Mesothelial cell of epicardium (in vitro differentiated cells): ENCODE data around the gene ABR. TPM values are rescaled to one million over a fixed set of nuclear protein-coding genes. Genes with fewer than 3 reads are reported as not detected.
"Not testable (repeated sequence)": the region's sequence is repeated elsewhere in the genome, so short reads cannot be mapped to it uniquely, and the experiment has no call there.

ENCODE experiments used
- DNase-seq, 2 experiments: peaks; one replicate each; pipeline ENCODE4 v3.0.0; 2021; ENCODE audit warnings: low spot score in 2 of 2; ENCODE audit not compliant: unreplicated experiment in 2 of 2
- H3K27ac Mint-ChIP-seq: 2 replicates; pipeline ENCODE4 v1.8.0; 2021; ENCODE audit warnings: mixed read lengths
- H3K27me3 Mint-ChIP-seq: 2 replicates; pipeline ENCODE4 v1.8.0; 2021; ENCODE audit warnings: low read depth, mixed read lengths
- H3K36me3 Mint-ChIP-seq: 2 replicates; pipeline ENCODE4 v1.8.0; 2021; ENCODE audit warnings: mixed read lengths
- H3K4me1 Mint-ChIP-seq: 2 replicates; pipeline ENCODE4 v1.8.0; 2021; ENCODE audit warnings: mixed read lengths
- H3K4me3 Mint-ChIP-seq: 2 replicates; pipeline ENCODE4 v1.8.0; 2021; ENCODE audit warnings: mild to moderate bottlenecking, moderate library complexity, mixed read lengths
- H3K9me3 Mint-ChIP-seq: 2 replicates; pipeline ENCODE4 v1.8.0; 2021; ENCODE audit warnings: mixed read lengths
- CTCF ChIP-seq: fragments of 200-600 bp; sonication (generic); IDR thresholded peaks from one replicate; pipeline ENCODE4 v1.5.0; 2021; ENCODE audit warnings: antibody characterized with exemption; ENCODE audit not compliant: unreplicated experiment
- total RNA-seq: library from RNA; stranded (reverse); gene quantifications from 3 replicates; pipeline ENCODE4 v1.2.1, GENCODE V29; 2021

Gene ABR
- total RNA-seq, 1 donor from 2014 or later: 70.1 TPM

- no peak overlapping the region for H3K4me3 Mint-ChIP-seq
- TF ChIP-seq CTCF: no peak
- no peaks in the 10 kb centered on the region for H3K9me3 Mint-ChIP-seq
- no peak overlapping the region for H3K27ac Mint-ChIP-seq
- H3K4me1 Mint-ChIP-seq: peaks cover 3% of the 10 kb centered on the region
- DNase-seq: no peak
- no peaks in the 10 kb centered on the region for H3K27me3 Mint-ChIP-seq
- H3K36me3 Mint-ChIP-seq: peaks cover 2% of the 10 kb centered on the region
Measured at GRCh38 chr17:1077581-1077985, 102.2 kb downstream of the ABR start.

GRCh38 chr17:1076982-1077302 lies 102.8 kb downstream of the ABR start:
- Mint-ChIP-seq H3K27me3 (no peaks in the 10 kb centered on the region), H3K4me3 (no peak overlapping the region), H3K36me3 (peaks cover 4% of the 10 kb centered on the region), H3K4me1 (peaks cover 3% of the 10 kb centered on the region), H3K9me3 (no peaks in the 10 kb centered on the region), H3K27ac (no peak overlapping the region)
- no peak for TF ChIP-seq CTCF
- DNase-seq: no peak

- Mint-ChIP-seq H3K4me1 (peaks cover 3% of the 10 kb centered on the region), H3K4me3 (no peak overlapping the region), H3K27me3 (no peaks in the 10 kb centered on the region), H3K27ac (no peak overlapping the region), H3K9me3 (no peaks in the 10 kb centered on the region), H3K36me3 (peaks cover 4% of the 10 kb centered on the region)
- TF ChIP-seq CTCF: no peak
- DNase-seq: no peak
Measured at GRCh38 chr17:1076299-1076981, 103.3 kb downstream of the ABR start.

GRCh38 chr17:1074886-1075605 lies 104.7 kb downstream of the ABR start:
- peaks cover 4% of the 10 kb centered on the region for H3K36me3 Mint-ChIP-seq
- no peaks in the 10 kb centered on the region for H3K4me1 Mint-ChIP-seq
- no peak for DNase-seq
- TF ChIP-seq CTCF: no peak
- H3K9me3 Mint-ChIP-seq: no peaks in the 10 kb centered on the region
- no peaks in the 10 kb centered on the region for H3K27me3 Mint-ChIP-seq
- H3K27ac Mint-ChIP-seq: no peak overlapping the region
- H3K4me3 Mint-ChIP-seq: no peak overlapping the region

GRCh38 chr17:1073963-1074625 lies 105.7 kb downstream of the ABR start:
- H3K9me3 Mint-ChIP-seq, H3K4me3 Mint-ChIP-seq, H3K27ac Mint-ChIP-seq, DNase-seq, H3K27me3 Mint-ChIP-seq, H3K36me3 Mint-ChIP-seq, H3K4me1 Mint-ChIP-seq: not testable (repeated sequence)
